Breast epithelium (tissue), 3 donors: ENCODE results near the gene TTPAL.

Experiments
- POLR2AphosphoS5 ChIP-seq, 3 donors: sonication (generic); formaldehyde crosslinking; IDR thresholded peaks; one replicate each; pipeline ENCODE4 v1.6.1; 2017; ENCODE audit warnings: antibody characterized with exemption in 3 of 3
- TF ChIP-seq, protein P1 (sequence below), 3 donors: fragments of 450-650 bp; IDR thresholded peaks; one replicate each; pipeline ENCODE4 v1.5.1; 2016 to 2017; ENCODE audit warnings: antibody characterized with exemption in 3 of 3, mild to moderate bottlenecking in 3 of 3, moderate library complexity in 3 of 3

DNA sequence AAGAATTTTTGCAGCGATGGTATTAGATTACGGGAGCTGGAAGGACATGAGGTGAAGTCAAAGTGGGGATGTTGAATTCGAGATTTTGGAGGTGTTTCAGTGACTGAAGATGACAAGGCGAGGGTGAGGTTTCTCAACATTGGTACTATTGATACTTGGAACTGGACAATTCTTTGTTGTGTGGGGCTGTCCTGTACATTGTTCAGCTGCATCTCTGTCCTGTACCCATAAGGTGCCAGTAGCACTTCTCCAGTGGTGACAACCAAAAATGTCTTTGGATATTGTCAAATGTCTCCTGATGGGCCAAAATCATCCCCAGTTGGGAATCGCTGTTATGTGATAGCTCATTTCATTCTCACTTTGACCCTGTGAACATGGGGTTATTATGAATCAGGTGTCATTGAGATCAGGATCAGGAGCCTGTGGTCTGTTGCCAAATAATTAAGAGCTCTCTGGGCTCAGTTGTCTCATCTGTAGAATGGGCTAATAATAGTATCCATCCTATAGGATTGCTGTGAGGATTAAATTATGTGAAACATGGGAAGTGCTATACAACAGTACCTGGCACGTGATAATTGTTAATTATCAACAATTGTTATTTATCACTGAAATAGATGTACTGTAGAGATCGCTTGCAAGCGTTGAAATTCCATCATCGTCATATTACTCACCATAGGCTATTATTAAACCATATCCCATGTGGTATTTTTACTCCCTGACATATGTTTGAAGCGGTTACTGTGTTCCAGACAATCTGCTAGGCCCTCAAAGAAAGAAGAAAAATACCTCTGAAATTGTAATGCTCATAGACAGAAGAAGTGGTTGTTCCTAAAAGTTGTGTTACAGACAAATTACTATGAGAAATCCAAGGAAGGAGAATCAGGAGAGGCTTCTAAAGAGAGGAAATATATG, 48.5 kb upstream of the TTPAL start:
- TF ChIP-seq POLR2AphosphoS5 (IDR thresholded peaks at IDR 0.05): no peak
- TF ChIP-seq, protein P1, sequence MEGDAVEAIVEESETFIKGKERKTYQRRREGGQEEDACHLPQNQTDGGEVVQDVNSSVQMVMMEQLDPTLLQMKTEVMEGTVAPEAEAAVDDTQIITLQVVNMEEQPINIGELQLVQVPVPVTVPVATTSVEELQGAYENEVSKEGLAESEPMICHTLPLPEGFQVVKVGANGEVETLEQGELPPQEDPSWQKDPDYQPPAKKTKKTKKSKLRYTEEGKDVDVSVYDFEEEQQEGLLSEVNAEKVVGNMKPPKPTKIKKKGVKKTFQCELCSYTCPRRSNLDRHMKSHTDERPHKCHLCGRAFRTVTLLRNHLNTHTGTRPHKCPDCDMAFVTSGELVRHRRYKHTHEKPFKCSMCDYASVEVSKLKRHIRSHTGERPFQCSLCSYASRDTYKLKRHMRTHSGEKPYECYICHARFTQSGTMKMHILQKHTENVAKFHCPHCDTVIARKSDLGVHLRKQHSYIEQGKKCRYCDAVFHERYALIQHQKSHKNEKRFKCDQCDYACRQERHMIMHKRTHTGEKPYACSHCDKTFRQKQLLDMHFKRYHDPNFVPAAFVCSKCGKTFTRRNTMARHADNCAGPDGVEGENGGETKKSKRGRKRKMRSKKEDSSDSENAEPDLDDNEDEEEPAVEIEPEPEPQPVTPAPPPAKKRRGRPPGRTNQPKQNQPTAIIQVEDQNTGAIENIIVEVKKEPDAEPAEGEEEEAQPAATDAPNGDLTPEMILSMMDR (IDR thresholded peaks at IDR 0.05): no peak
